GM19238 (cell line): ENCODE data around the gene RAB26.
"Not testable (repeated sequence)": the region's sequence is repeated elsewhere in the genome, so short reads cannot be mapped to it uniquely, and the experiment has no call there.

Experiments used
- DNase-seq: peaks from one replicate; pipeline ENCODE4 v3.0.0; 2011; ENCODE audit warnings: low spot score; ENCODE audit not compliant: insufficient read length

The RAB26 gene

DNA sequence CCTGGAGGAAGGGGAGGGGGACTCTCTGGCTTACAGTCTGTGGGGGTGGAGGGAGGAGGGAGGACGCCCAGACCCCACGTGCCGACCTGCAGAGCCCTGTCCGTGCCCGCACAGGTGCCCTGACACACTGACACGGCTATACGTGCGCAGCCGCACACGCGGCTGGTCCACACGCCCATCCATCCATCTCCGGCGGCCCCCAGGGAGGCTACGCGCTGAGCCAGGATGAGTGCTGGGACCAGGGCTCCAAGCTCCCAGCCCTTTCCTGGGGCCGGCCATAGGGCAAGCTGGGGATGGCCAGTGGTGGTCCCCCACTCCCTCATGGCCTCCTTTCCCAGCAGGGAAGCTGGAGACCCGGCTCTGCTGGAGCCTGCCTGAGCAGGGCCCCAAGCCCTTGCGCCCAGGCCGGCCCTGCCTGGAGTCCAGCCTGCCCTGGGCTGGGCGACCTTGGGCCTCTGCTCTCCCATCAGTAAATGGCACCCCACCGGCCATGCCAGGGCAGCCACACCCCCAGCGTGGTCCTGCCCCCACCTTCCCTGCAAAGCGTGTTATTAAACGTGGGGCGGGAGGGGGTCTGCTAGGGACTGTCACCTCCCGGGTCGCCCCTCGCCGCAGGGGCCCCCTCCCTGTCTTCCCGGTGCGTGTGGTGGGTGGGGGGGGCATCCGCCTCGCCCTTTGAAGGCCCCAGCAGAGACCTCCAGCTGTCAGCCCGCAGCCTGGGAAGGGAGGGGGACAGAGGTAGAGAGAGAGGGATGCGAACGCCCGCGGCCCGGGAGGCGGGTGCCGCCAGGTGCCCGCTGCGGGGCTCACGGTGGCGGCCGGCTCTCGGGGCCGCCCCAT, 47.1 kb downstream of the RAB26 start:
- no peak for DNase-seq

DNA sequence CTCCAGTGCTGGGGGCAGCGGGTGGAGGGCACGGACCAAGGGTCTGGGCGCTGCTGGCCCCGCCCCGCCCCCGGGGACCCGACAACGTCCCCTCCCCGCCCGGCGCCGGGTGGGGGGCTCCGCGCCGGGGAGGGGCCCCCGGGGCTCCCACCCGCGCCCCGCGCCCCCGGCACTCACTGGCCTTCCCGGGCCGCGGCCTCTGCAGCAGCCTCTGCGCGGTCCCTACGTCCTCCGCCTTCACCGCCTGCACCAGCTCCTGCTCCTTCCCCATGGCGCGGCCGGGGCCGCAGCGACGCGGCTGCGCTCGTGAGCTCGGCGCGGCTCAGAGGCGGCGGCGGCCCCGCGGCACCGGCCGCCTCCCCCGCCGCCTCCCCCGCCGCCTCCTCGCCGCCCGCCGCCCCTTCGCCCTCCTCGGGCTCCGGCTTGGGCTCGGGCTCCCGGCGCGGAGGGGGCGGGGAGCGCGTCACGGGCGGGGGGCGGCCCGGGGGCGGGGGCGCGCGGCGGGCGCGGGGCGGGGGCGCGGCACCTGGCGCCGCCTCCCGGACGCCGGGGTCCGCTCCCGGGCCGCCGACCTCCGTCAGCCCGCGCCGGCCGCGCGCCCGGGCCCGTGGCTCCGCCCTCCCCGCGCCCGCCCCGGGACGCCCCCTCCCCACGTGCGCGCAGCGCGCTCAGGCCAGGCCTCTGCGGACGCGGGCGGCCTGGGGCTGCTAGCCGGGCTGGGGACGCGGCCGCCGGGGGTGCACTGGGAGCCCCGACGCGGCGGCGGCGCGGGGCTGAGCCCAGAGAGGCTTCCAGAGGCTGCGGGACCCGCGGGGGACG, 47.9 kb downstream of the RAB26 start, which contains the start of gene CASKIN1:
Gene CASKIN1 (minus strand): TSS at position 444 of the 819 bp plus-strand sequence. CDS start 173 bp downstream, at position 271.
- no peak for DNase-seq

DNA sequence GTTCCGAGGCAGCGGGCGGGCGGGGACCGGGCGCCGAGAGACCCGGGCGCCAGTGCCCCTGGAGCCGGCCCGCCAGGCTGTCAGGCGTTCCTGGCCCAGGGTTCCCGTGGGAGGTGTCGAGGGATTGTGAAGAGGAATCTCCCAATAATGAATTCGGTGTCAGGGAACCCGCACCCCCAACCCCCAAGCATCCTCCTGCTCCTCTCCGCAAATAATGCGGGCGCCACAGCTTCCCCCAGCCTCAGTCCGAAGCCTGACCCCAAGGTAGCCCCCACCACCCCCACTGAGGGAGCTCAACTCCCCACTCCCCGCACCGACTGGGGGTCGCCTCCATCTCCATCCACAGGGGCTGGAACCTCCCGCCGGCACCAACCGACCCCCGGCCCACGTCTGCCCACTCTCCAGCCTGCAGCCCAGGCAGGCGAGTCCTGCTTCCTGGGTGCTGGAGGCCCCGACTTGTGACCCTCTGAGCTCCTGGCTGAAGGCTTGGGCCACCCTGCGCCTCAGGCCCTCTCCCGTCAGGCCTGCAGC, 48.6 kb downstream of the RAB26 start:
- DNase-seq, result no peak

DNA sequence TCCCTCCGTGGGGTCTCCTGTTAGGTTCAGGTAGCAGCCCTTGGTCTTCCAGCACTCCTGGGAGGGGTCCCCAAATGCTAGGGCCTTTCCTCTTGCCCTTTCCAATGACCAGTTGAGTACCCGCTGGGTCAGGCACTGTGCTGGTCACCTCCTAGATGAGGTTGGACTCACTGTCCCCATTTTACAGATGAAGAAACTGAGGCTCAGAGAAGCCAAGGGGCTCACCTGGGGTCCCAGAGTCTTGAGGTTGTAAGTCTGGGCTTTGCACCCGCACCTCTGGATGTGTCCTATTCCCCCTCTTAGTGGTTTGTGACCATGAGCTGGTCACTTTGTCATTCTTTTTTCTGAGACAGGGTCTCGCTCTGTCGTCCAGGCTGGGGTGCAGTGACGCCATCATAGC, 49.3 kb downstream of the RAB26 start:
- DNase-seq, result no peak

DNA sequence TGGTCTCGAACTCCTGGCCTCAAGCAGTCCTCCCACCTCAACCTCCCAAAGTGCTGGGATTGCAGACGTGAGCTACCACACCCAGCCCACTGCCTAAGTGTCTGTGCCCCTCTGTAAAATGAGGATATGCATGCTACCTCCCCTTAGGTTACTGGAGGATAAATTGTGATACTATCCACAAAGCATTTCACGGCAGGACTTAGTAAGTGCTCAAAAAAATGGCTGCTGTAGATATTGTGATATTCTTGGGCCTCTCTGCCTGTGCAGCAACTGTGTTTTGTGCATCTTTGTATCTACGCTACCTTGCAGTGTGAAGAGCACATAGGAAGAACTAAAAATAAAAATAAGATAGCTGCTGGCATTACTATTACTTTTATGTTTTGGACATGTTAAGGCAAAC, 49.9 kb downstream of the RAB26 start:
- no peak for DNase-seq

DNA sequence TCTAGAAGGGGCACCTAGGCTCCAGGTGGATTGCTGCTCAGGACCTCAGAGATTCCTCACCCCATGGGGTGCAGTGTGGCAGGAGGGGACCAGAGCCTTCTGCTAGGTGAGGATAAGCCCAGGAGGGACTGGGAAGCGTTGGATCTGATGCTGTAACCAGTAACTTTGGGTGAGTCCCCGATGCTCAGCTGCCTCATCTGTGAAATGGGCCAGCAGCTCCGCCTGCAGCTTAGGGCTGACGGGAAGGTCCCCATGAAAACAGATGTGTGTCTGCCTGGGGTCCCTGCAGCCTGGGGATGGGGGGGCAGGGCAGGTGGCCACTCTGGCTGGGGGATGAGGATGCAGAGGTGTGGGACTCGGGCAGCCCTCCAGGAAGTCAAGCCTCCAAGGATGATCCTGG, 50.7 kb downstream of the RAB26 start:
- DNase-seq, result no peak

DNA sequence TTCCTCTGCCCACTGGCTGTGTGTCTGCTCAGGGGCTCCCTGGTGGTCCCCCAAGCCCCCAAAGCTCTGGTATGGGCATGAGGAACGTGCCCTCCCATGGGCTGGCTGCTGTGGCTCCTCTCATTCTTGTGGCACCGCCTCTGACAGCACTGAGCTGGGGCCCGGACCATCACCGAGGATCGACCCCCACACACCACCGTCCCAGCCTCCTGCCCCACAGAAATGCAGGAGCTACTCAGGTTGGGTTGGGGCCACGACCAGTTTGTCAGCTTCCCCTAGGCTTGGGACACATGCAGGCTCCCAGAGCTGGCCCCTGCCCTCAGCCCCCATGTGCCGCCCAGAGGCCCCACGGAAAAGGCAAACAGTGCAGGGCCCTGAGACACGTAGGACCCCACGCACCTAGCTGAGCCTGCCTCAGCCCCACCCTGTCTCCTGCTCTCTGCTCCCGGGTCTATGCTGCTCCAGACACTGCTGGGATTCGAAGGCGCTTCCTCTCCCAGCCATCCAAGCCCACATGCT, 51.3 kb downstream of the RAB26 start:
- DNase-seq, result no peak

DNA sequence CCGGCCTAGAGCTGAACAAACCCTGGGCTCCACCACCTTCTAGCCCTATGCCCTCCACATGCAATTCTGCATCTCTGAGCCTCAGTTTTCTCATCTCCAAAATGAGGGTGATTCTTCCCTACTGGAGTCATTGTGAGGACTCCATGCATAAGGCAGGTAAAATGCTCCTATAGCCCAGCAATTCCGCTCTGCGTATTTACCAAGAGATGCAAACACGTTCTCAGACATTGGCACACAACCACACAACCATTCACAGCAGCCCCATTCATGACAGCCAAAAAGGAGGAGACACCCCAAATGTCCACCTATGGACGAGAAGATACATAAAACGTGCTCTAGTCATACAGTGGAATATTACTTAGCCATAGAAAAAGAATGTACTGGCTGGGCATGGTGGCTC, 51.9 kb downstream of the RAB26 start:
- no peak for DNase-seq

DNA sequence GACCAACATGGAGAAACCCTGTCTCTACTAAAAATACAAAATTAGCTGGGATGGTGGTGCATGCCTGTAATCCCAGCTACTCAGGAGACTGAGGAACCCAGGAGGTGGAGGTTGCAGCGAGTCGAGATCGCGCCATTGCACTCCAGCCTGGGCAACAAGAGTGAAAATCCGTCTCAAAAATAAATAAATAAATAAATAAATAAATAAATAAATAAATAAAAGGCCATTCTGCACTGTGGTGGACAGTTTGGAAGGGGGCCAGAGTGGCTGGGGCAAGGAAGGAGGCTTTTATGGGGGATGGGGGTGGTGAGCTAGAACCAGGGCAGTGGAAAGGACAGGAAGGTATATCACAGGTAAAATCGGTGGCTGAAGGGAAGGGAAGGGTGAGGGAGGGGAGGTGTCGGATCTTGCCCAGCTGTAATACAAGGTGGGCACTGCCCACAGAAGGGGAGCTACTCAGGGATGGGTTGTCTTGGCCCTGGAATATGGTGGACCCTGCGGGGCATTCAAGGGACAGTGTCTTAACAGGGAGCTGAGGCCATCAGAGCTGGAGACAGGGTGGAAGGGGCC, 54.8 kb downstream of the RAB26 start:
- DNase-seq, result not testable (repeated sequence)
